Stimulated activated CD8-positive, alpha-beta memory T cell treated with anti-CD3 and anti-CD28 coated beads, Interleukin-15, amount 100 ng/mL, for 24 hours (primary cell): ENCODE results near the gene FKBP3.
"Not testable (repeated sequence)": the region's sequence is repeated elsewhere in the genome, so short reads cannot be mapped to it uniquely, and the experiment has no call there.

Experiments
- DNase-seq: peaks from one replicate; pipeline ENCODE4 v3.0.0-alpha.2; 2020; ENCODE audit warnings: low read depth

The FKBP3 gene

DNA sequence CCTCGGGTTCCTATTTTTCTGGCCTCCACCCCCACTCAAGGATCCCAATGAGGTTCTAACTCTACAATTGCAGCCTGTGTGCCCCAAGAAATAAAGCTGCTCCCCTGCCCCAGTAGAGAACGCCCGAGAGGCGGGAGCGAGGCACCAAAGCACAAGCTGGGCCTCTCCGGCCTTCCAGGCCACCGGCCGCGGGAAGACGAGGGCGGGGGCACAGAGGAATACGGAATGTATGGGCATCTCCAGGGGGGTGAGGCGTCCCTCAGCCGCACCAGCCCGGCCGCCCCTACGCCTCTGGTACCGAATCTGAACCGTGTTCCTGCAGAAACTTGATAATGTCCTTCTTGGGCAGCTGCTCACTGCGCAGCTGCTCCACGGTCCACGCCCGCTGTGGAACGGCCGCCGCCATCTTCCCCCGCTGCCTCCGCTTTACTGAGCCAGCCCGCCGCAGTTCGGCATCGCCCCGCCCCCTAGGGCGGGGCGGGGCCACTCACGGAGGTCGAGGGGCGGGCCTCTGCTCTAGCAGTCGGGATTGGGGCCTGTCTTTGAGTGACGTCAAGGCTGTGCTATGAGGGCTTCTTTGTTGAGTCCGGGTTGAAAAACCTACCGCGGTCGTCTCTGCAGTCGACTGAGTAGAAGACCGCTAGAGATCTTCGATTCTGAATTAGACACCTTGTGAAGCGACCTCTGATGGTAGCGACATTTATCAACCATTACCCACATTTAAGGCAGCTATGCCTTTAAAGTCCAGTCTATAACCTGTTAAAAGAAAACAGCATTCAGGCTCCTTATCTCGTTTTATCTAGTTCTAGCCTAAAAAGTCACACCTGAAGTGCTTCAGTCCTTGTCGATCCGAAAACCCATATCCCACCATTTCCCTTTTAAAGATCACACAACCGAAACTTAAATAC is at the start of gene FKBP3:
Gene FKBP3, minus strand, starts transcription at position 431 of the 908 bp plus-strand sequence. Its CDS starts 25 bp downstream, at position 406.
- peak; percentile 75 for DNase-seq

DNA sequence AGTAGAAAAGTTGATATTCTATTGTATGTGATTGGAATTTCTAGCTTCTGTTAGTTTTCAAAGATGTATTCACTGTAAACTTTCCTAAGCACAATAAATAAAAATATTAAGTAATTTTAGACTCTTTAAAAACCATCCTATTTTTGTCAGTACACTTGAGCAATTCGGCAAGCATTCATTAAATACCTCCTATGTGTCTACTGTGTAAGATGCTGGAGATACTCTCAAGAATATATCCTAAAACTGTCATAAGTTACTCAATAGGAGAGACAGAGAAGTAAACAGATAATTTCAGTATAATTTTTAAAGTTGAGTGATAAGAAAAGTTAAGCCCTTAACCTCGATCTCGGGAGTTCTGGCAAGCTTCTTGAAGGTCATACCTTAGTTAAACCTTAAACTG is 47.5 kb upstream of the FKBP3 start:
- no peak for DNase-seq

GRCh38 chr14:45181329-45181728 is 47.0 kb upstream of the FKBP3 start:
- no peak for DNase-seq

DNA sequence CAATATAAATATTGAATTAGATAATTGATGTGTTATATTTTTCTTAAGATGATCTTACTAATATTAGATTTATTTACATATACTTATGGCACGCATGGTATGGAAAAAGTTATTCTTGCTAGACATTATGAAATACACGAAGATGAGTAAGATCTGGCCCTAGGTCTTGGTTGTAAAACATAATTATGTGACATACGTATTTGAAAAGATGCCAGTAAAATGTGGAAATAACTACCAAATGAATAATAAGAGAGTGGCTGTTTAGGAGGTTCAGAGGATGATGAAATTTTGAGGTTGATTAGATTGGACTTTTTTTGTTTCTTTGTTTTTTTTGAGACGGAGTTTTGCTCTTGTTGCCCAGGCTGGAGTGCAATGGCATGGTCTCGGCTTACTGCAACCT is 42.8 kb upstream of the FKBP3 start:
- DNase-seq: no peak

- DNase-seq: no peak
Measured at GRCh38 chr14:45169906-45170305, 35.6 kb upstream of the FKBP3 start.

DNA sequence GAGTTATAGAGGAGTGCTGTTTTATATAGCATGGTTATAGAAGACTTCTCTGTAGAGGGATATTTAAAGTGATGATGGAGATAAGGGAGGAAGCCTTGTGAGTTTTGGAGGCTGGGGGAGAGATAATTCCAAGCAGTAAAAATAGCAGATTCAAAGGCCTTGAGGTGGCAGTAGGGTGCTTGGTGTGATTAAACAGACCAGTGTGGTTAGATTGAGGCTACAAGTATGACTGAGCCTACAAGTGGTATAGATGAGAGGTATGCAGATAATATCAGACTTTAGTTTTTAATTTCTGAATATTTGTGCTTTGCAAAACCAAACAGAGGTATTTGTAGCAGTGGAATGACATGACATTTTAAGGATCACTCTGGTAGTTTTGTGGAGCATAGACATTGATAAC is 21.8 kb upstream of the FKBP3 start:
- DNase-seq: no peak

GRCh38 chr14:45150386-45150890 is 16.2 kb upstream of the FKBP3 start:
- DNase-seq: no peak

DNA sequence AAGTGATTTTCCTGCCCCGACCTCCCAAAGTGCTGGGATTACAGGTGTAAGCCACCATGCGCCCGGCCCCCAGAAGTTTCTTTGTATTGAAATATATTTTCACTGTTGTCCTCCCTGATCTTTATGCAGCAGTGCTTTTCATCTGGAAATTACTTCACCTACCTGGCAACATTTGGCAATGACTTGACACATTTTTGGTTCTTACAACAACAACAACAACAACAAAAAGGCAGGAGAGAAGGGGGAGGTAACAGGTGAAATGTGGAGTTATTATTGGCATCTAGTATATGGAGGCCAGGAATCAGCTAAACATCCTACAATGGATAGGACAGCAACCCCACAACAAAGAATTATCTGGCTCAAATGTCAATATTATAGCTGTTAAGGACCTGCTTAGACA is 15.3 kb upstream of the FKBP3 start:
- no peak for DNase-seq

- DNase-seq: no peak
Measured at GRCh38 chr14:45145214-45145613, 10.9 kb upstream of the FKBP3 start.

DNA sequence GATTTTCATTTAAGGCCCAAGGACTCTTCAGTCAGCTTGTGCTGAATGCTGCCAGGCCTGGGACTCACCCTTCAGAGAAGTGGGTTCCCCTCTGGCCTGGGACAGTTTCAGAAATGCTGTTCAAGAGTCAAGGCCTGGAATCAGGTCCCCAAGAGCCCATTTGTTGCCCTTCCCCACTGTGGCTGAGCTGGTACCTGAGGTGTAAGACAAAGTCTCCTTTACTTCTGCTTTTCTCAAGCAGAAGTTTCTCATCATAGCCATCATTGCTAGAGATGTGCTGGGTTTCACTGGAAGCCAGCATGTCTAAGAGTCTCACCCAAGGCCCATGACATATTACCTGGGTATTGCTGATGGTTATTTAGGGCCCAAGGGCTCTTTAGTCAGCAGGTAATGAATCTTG is 10.4 kb upstream of the FKBP3 start:
- DNase-seq: no peak

GRCh38 chr14:45142083-45142482 is 7.8 kb upstream of the FKBP3 start:
- not testable (repeated sequence) for DNase-seq

DNA sequence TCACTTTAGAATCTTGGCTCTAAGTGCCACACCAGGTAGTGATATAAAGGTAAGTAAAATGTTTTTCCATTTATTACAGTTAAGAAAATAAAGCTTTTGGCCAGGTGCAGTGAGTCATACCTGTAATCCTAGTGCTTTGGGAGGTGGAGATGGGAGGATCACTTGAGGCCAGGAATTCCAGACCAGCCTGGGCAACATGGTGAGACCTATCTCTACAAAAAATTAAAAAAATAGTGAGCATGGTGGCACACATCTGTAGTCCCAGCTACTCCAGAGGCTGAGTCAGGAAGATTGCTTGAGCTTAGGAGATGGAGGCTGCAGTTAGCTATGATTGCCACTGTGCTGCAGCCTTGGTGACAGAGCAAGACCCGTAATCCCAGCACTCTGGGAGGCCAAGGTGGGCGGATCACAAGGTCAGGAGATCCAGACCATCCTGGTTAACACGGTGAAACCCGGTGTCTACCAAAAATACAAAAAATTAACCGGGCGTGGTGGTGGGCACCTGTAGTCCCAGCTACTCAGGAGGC is 6.4 kb upstream of the FKBP3 start:
- no peak for DNase-seq

DNA sequence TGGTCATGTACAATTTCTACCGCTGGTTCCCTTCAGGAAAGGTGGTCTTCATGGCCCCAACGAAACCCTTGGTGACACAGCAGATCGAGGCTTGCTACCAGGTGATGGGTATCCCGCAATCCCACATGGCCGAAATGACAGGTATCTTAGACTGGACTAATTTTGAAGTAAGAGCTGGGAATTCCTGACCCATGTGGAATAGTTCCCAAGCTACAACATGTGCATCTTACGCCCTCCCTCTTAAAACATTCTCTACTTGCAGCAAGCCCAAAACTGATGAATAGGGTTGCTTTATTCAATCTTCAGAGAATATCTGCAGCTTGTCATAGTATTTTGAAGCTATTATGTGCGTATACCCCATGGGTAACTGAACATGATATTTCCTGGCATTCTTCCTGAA is 2.1 kb upstream of the FKBP3 start:
- DNase-seq: no peak

DNA sequence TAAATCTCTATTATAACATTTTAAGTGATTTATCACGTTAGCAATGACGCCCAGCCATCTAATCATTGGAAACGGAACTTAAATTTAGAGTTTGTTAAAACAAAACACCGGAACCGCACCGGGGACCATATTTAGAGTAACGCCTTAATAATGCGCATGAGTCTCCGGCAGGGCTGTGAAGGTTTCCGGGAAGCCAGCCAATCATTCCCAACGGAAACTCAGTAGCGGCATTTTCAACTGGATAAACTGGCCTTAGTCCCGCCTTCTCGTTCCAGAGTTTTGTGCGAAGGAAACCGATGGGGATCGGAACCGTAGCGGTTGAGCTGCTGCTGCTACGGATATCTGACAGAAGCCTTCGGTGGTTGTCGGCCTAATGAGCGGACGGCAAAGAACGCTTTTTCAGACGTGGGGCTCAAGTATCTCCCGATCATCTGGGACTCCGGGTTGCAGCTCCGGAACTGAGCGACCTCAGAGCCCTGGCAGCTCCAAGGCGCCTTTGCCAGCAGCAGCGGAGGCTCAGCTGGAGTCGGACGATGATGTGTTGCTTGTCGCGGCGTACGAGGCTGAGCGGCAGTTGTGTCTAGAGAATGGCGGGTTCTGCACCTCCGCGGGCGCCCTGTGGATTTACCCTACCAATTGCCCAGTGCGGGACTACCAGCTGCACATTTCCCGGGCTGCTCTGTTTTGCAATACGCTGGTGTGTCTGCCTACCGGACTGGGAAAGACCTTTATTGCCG is 1.5 kb upstream of the FKBP3 start, which contains the start of gene FANCM:
Gene FANCM, plus strand, starts transcription at position 272 of the 737 bp plus-strand sequence. Its CDS starts 102 bp downstream, at position 374.
- DNase-seq: peak; percentile 49

DNA sequence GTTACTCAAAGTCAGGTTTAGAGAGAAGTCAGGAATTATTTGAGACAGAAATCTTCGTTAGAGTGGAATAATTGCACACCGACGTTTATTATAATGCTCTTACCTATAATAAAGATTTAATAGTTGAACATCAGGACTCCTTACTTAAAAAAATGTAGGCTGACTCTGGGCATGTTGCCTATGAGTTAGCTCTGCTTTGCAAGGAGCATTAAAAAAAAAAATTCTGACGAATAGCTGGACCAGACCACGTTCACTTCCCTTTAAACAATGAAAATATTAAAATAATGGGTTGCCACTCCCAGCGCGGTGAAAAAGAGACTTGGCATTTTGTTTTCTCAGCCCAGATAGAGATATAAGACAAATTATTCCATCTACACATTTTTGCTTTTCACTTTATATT is 875 bp upstream of the FKBP3 start:
- DNase-seq: no peak

DNA sequence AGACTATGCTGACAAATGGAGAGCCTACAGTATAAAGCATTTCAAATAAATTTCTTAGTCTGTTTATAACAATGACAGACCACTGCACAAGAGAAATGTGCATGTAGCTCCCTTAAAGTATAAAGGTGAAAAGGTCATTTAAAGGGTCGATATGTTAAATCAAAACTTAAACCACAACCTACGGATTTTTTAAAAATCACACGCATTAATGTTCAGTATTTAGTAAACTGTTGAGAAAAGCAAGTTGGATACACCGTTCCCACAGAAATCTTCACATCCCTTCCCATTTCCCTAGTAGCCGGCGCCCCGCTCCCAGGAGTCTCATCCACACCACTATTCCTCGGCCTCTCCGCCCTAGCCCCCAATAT is 614 bp downstream of the FKBP3 start:
- DNase-seq: no peak

GRCh38 chr14:45128963-45129629 is 5.2 kb downstream of the FKBP3 start:
- DNase-seq: no peak

DNA sequence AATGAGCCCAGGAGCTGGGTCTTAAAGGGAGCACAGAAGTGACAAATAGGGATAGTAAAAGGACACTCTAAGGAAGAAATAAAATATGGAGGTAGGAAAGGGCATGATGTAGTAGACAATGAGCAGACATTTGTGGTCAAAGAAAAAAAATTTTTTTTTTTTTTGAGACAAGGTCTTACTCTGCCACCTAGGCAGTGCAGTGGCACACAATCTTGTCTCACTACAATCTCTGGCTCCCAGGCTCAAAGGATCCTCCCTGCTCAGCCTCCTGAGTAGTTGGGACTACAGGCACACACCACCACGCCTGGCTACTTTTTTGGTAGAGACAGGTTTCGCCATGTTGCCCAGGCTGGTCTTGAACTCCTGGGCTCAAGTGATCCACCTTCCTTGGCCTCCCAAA is 8.5 kb downstream of the FKBP3 start:
- DNase-seq: no peak

GRCh38 chr14:45123271-45123670 is 11.0 kb downstream of the FKBP3 start:
- no peak for DNase-seq

GRCh38 chr14:45120096-45120495 is 14.2 kb downstream of the FKBP3 start:
- DNase-seq: no peak

DNA sequence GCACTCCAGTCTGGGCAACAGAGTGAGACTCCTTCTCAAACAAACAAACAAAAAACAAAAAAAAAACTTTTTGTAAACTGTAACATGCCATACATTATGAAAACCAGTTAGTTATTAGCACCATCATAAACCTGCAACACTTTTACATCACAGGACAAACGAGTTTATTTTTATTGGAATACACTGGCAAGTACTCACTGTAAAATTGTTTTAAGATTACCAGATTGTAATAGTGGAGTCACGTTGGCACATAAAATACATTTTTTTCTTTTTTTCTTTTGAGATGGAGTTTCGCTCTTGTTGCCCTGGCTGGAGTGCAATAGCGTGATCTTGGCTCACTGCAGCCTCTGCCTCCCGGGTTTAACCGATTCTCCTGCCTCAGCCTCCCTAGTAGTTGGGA is 15.7 kb downstream of the FKBP3 start:
- DNase-seq: no peak

DNA sequence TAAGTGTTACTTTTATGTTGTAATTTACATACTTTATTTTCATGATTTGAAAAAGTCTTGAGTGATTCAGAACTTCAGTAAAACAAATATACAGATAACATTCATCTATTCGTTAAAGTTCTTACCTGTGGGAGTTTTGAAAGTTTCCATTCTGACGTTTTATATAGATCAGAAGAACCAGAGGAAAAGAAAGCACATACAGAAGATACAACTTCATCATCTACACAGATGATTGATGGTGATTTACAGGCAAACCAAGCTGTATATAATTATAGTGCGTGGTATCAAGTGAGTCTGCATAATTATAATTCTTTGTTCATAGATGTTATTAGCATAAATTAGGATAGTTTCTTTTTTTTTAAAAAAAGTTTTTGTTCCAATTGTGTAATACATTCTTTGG is 20.0 kb downstream of the FKBP3 start:
- no peak for DNase-seq
